ENCODE measurements around the gene CDK4.

- TF ChIP-seq GATA1 (IDR thresholded peaks at IDR 0.05; ENCODE audit: low read depth, low read length): no peak
- peak; percentile 88 for TF ChIP-seq POLR2A (IDR thresholded peaks at IDR 0.05; ENCODE audit: low read length)
Measured at GRCh38 chr12:57751788-57752667, at the start of gene CDK4.
